GM12878 (cell line): ENCODE data around the gene PLXNA4. TPM values are rescaled to one million over a fixed set of nuclear protein-coding genes. Genes with fewer than 3 reads are reported as not detected.
A peak's percentile ranks its signal among the peaks of the same experiment; 100 is the strongest.

Source experiments
- ATAC-seq: fragments of 200-7000 bp; cut with Tn5 transposase; 3 replicates; pipeline ENCODE4 v1.9.1; 2020; ENCODE audit warnings: mild to moderate bottlenecking, moderate library complexity
- BruUV-seq: library from RNA; stranded (reverse); fragments of 400-500 nt; replicated peaks from 2 replicates; lab custom pipeline; 2021; lab: Mats Ljungman, UMichigan
- CTCF ChIA-PET: fragments of 300-600 bp; sonication (Branson Sonifier 250); formaldehyde crosslinking; extraction: SDS; loops from one replicate; lab custom pipeline; 2021; ENCODE audit warnings: inconsistent platforms; lab: Yijun Ruan, JAX
- POLR2A ChIA-PET: fragments of 350-600 bp; formaldehyde crosslinking; extraction: SDS; loops from one replicate; lab custom pipeline; 2021; ENCODE audit warnings: inconsistent platforms; lab: Charles Lee
- RAD21 ChIA-PET: fragments of 300-600 bp; sonication (Branson Sonifier 250); formaldehyde crosslinking; loops from one replicate; lab custom pipeline; 2023; ENCODE audit warnings: antibody characterized with exemption; ENCODE audit not compliant: unreplicated experiment; lab: Charles Lee
- SMC1A ChIA-PET: fragments of 300-600 bp; sonication (Branson Sonifier 250); formaldehyde crosslinking; loops from one replicate; lab custom pipeline; 2023; ENCODE audit not compliant: unreplicated experiment, uncharacterized antibody; lab: Charles Lee
- DNase-seq: peaks from one replicate; pipeline ENCODE4 v3.0.0-alpha.2; 2011; ENCODE audit warnings: low read depth, low spot score
- FAIRE-seq: peaks from 3 replicates; lab custom pipeline; 2011; peaks lifted over from hg19 to GRCh38; lab: Jason Lieb, UNC
- H2AFZ ChIP-seq: 2 replicates; pipeline ENCODE4 v1.6.0; 2011; ENCODE audit warnings: low read depth, low read length, control low read depth; ENCODE audit not compliant: control insufficient read depth
- H3K27ac ChIP-seq: 2 replicates; pipeline ENCODE4 v1.5.1; 2011; ENCODE audit warnings: control low read depth; ENCODE audit not compliant: control insufficient read depth, insufficient read depth
- H3K27me3 ChIP-seq, 2 experiments: replicated peaks in 1 of 2; 2 replicates each; pipeline versions ENCODE4 v1.6.0 to v1.6.1; 2011; ENCODE audit warnings: low read length in 1 of 2; ENCODE audit not compliant: control insufficient read depth in 2 of 2, insufficient read depth in 2 of 2
- H3K36me3 ChIP-seq, 2 experiments: 2 replicates each; pipeline ENCODE4 v1.5.1; 2011; ENCODE audit warnings: low read length in 1 of 2; ENCODE audit not compliant: control insufficient read depth in 2 of 2, insufficient read depth in 2 of 2
- H3K4me1 ChIP-seq: 2 replicates; pipeline ENCODE4 v1.6.1; 2011; ENCODE audit warnings: mild to moderate bottlenecking, low read length, moderate library complexity, mixed read lengths; ENCODE audit not compliant: control insufficient read depth, insufficient read depth
- H3K4me2 ChIP-seq: 2 replicates; pipeline ENCODE4 v1.6.0; 2011; ENCODE audit warnings: control low read depth; ENCODE audit not compliant: control insufficient read depth, insufficient read depth
- H3K4me3 ChIP-seq: fragments of 200-600 bp; sonication (generic); 2 replicates; pipeline ENCODE4 v1.5.1; 2016
- H3K79me2 ChIP-seq: 2 replicates; pipeline ENCODE4 v1.6.0; 2011; ENCODE audit warnings: low read length; ENCODE audit not compliant: control insufficient read depth, insufficient read depth
- H3K9ac ChIP-seq: 2 replicates; pipeline ENCODE4 v1.8.0; 2011; ENCODE audit warnings: low read length, control low read depth, mixed read lengths; ENCODE audit not compliant: control insufficient read depth, insufficient read depth
- H3K9me3 ChIP-seq: replicated peaks from 3 replicates; pipeline ENCODE4 v1.5.1; 2011; ENCODE audit warnings: mild to moderate bottlenecking, low read length; ENCODE audit not compliant: control insufficient read depth, insufficient read depth
- H4K20me1 ChIP-seq: 2 replicates; pipeline ENCODE4 v1.6.0; 2011; ENCODE audit not compliant: control insufficient read depth, insufficient read depth
- BRCA1 ChIP-seq: IDR thresholded peaks from 2 replicates; pipeline ENCODE4 v1.6.1; 2011; ENCODE audit warnings: low read depth, low read length, improper control_type of control experiment
- CEBPZ ChIP-seq: fragments of 150-350 bp; IDR thresholded peaks from 2 replicates; pipeline ENCODE4 v1.6.1; 2016; ENCODE audit warnings: low read depth, low read length
- CHD1 ChIP-seq: IDR thresholded peaks from 2 replicates; pipeline ENCODE4 v1.6.1; 2012; ENCODE audit warnings: low read depth, low read length, improper control_type of control experiment
- CHD2 ChIP-seq: IDR thresholded peaks from 2 replicates; pipeline ENCODE4 v1.6.1; 2011; ENCODE audit warnings: low read depth, low read length, improper control_type of control experiment, borderline replicate concordance
- HCFC1 ChIP-seq: fragments of 150-350 bp; IDR thresholded peaks from 2 replicates; pipeline ENCODE4 v1.6.1; 2014; ENCODE audit warnings: low read length
- IRF4 ChIP-seq: IDR thresholded peaks from 2 replicates; pipeline ENCODE4 v1.6.1; 2011; ENCODE audit warnings: low read depth, low read length
- JUND ChIP-seq: IDR thresholded peaks from 2 replicates; pipeline ENCODE4 v1.6.1; 2012; ENCODE audit warnings: low read depth, mild to moderate bottlenecking, low read length, improper control_type of control experiment, moderate library complexity
- MYC ChIP-seq: IDR thresholded peaks from 2 replicates; pipeline ENCODE4 v1.6.1; 2011; ENCODE audit warnings: mild to moderate bottlenecking, low read length, moderate library complexity, inconsistent platforms; ENCODE audit not compliant: insufficient read depth, insufficient replicate concordance, insufficient read length, severe bottlenecking
- PAX5 ChIP-seq: IDR thresholded peaks from 2 replicates; pipeline ENCODE4 v1.6.1; 2011; ENCODE audit warnings: low read depth, low read length, borderline replicate concordance
- POLR2A ChIP-seq: IDR thresholded peaks from 2 replicates; pipeline ENCODE4 v1.6.1; 2011; ENCODE audit warnings: low read depth, mild to moderate bottlenecking, low read length
- RAD51 ChIP-seq: fragments of 450-650 bp; IDR thresholded peaks from 2 replicates; pipeline ENCODE4 v1.6.1; 2016; ENCODE audit warnings: moderate library complexity, mild to moderate bottlenecking, inconsistent platforms
- SREBF1 ChIP-seq: IDR thresholded peaks from 2 replicates; pipeline ENCODE4 v1.6.1; 2012; ENCODE audit warnings: mild to moderate bottlenecking, low read length
- ZNF622 ChIP-seq: fragments of 450-650 bp; IDR thresholded peaks from 2 replicates; pipeline ENCODE4 v1.6.1; 2017; ENCODE audit warnings: mild to moderate bottlenecking, inconsistent platforms
- ZNF687 ChIP-seq: fragments of 450-650 bp; IDR thresholded peaks from 2 replicates; pipeline ENCODE4 v1.6.1; 2017; ENCODE audit warnings: mild to moderate bottlenecking, moderate library complexity
- ZSCAN29 ChIP-seq: fragments of 450-650 bp; IDR thresholded peaks from 2 replicates; pipeline ENCODE4 v1.6.1; 2017; ENCODE audit warnings: mild to moderate bottlenecking, moderate library complexity
- ZZZ3 ChIP-seq: IDR thresholded peaks from 2 replicates; pipeline ENCODE4 v1.6.1; 2011; ENCODE audit warnings: low read depth; ENCODE audit not compliant: control insufficient read depth, insufficient read length
- WGBS: methylation state at CpG from one replicate; pipeline ENCODE4 v1.1.6; 2016; ENCODE audit warnings: low lambda C conversion rate; ENCODE audit not compliant: insufficient replicate concordance, insufficient coverage; ENCODE audit errors: missing lambda C conversion rate; 5-methylcytosine and 5-hydroxymethylcytosine counted together
- in situ Hi-C: fragments of 300-500 bp; cut with MboI; formaldehyde crosslinking; loops from 9 replicates; pipeline ENCODE4 v1.14.3; 2018; ENCODE audit warnings: mixed read lengths
- intact Hi-C: fragments of 100-400 bp; cut with micrococcal nuclease; formaldehyde crosslinking; loops from one replicate; pipeline ENCODE4 v1.14.2; 2022; ENCODE audit not compliant: unreplicated experiment
- polyA plus RNA-seq, 11 experiments: library from polyadenylated mRNA; depleted of rRNA in 4 of 11; unstranded in 6 of 11; stranded (reverse) in 5 of 11; fragments of >200 nt; fragmentation: Nextera tagmentation in 4 of 11; fragmentation: Illumina TruSeq in 1 of 11; extraction: Ambion mirVana in 4 of 11; extraction: Trizol in 1 of 11; gene quantifications; 1 replicate in 1 of 11; 2 replicates in 10 of 11; pipeline versions ENCODE4 v1.2.1 to v1.2.3, GENCODE V29; 2011 to 2016; ENCODE audit warnings: inconsistent platforms in 2 of 11, missing spikeins in 2 of 11, low read depth in 1 of 11
- total RNA-seq, 4 experiments: library from RNA; depleted of rRNA in 3 of 4; stranded (reverse); fragments of >200 nt in 3 of 4; fragmentation: Illumina TruSeq in 1 of 4; extraction: Trizol in 1 of 4; gene quantifications; 2 replicates each; pipeline versions ENCODE4 v1.2.1 to v1.2.3, GENCODE V29; 2013 to 2021

Gene PLXNA4
- total and polyA plus RNA-seq, 10 of the 15 experiments (the other 5 are each of a cell fraction or from before 2014, with no cell fraction given) = 0.03 TPM; not detected in 9

GRCh38 chr7:132239422-132239994, 336.8 kb downstream of the PLXNA4 start:
- CTCF ChIA-PET = no interaction called here
- SMC1A ChIA-PET = no interaction called here
- no peak for TF ChIP-seq POLR2A
- no peak for TF ChIP-seq RAD51
- TF ChIP-seq PAX5 = no peak
- TF ChIP-seq CHD2 = no peak
- TF ChIP-seq MYC = no peak
- TF ChIP-seq BRCA1 = no peak
- no peak for TF ChIP-seq JUND
- no peak for TF ChIP-seq HCFC1
- TF ChIP-seq ZSCAN29 = no peak
- no peak for TF ChIP-seq ZNF687
- no peak for TF ChIP-seq SREBF1
- TF ChIP-seq ZNF622 = no peak
- no peak for TF ChIP-seq CHD1
- no peak for TF ChIP-seq IRF4
- no peak for TF ChIP-seq ZZZ3
- no peak for TF ChIP-seq CEBPZ

More at GRCh38 chr7:132239422-132239994, 336.8 kb downstream of the PLXNA4 start:
- ChIA-PET RAD21 (no interaction called here), POLR2A (no interaction called here)
- Histone ChIP-seq H2AFZ (no peak overlapping the region), H3K9ac (no peak overlapping the region), H3K27me3 (peaks cover 0 to 3% of the 10 kb centered on the region in 2 experiments; a peak in 1 of 4 replicates), H3K9me3 (no peaks in the 10 kb centered on the region), H3K4me2 (no peak overlapping the region), H3K79me2 (no peaks in the 10 kb centered on the region), H3K4me3 (no peak overlapping the region), H3K36me3 (no peaks in the 10 kb centered on the region), H3K27ac (no peak overlapping the region), H4K20me1 (no peaks in the 10 kb centered on the region), H3K4me1 (no peaks in the 10 kb centered on the region)
- intact Hi-C loops = no loop called here
- in situ Hi-C loops = no loop called here
- no TSS peak for BruUV-seq
- DNase-seq (no peak), FAIRE-seq (no peak), ATAC-seq (0 out of 3 replicates have a peak, but pooled peaks have one; percentile 20)
- WGBS = 30% methylated on average over 5 of the region's 5 CpGs
